Tibial nerve (tissue), 4 donors: Measurements from ENCODE around the gene DOCK1.

ENCODE experiments used
- EP300 ChIP-seq, 2 donors: sonication (generic); formaldehyde crosslinking; IDR thresholded peaks; one replicate each; pipeline ENCODE4 v1.6.1; 2017; ENCODE audit warnings: antibody characterized with exemption in 2 of 2, mild to moderate bottlenecking in 1 of 2
- POLR2A ChIP-seq, 2 donors: fragments of 450-650 bp; IDR thresholded peaks; one replicate each; pipeline ENCODE4 v1.6.1; 2017; ENCODE audit warnings: antibody characterized with exemption in 2 of 2, mild to moderate bottlenecking in 2 of 2, moderate library complexity in 2 of 2
- TF ChIP-seq, protein P1 (sequence below), 5 experiments: fragments of 200-600 bp in 3 of 5; fragments of 450-650 bp in 2 of 5; sonication (generic) in 3 of 5; IDR thresholded peaks; one replicate each; pipeline ENCODE4 v1.5.1; 2016 to 2019; ENCODE audit warnings: antibody characterized with exemption in 5 of 5, mild to moderate bottlenecking in 3 of 5, moderate library complexity in 2 of 5

DNA sequence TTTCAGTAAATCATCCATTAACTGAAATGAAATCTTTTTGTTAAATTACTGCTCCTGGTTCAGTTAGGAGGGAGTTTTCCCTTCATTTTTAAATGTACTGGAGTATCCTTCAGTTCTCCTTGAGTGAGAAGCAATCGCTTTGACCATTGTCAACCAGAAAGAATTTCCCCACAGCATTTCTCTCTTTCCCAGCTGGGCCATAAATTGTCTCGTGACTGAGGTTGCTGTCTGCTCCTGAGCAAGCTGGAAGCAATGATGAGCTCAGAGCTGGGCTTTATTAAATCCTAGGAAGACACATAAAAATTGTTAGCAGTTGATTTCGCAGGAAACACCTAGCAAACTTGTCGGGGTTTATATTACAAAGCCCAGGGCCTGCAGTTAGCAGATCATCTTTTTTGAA is 393.2 kb downstream of the DOCK1 start:
- no peak for TF ChIP-seq POLR2A (IDR thresholded peaks at IDR 0.05)
- TF ChIP-seq, protein P1, sequence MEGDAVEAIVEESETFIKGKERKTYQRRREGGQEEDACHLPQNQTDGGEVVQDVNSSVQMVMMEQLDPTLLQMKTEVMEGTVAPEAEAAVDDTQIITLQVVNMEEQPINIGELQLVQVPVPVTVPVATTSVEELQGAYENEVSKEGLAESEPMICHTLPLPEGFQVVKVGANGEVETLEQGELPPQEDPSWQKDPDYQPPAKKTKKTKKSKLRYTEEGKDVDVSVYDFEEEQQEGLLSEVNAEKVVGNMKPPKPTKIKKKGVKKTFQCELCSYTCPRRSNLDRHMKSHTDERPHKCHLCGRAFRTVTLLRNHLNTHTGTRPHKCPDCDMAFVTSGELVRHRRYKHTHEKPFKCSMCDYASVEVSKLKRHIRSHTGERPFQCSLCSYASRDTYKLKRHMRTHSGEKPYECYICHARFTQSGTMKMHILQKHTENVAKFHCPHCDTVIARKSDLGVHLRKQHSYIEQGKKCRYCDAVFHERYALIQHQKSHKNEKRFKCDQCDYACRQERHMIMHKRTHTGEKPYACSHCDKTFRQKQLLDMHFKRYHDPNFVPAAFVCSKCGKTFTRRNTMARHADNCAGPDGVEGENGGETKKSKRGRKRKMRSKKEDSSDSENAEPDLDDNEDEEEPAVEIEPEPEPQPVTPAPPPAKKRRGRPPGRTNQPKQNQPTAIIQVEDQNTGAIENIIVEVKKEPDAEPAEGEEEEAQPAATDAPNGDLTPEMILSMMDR (IDR thresholded peaks at IDR 0.05), result no peak
- no peak for TF ChIP-seq EP300 (IDR thresholded peaks at IDR 0.05)
